Measurements from ENCODE around the gene PSME4. TPM values are rescaled to one million over a fixed set of nuclear protein-coding genes. Genes with fewer than 3 reads are reported as not detected.

PSME4 gene
- total and polyA plus RNA-seq, 2 of the 13 experiments (the other 11 are each of a cell fraction or from before 2014, with no cell fraction given) = 52.1 to 77.8 TPM

- TF ChIP-seq, protein P1, sequence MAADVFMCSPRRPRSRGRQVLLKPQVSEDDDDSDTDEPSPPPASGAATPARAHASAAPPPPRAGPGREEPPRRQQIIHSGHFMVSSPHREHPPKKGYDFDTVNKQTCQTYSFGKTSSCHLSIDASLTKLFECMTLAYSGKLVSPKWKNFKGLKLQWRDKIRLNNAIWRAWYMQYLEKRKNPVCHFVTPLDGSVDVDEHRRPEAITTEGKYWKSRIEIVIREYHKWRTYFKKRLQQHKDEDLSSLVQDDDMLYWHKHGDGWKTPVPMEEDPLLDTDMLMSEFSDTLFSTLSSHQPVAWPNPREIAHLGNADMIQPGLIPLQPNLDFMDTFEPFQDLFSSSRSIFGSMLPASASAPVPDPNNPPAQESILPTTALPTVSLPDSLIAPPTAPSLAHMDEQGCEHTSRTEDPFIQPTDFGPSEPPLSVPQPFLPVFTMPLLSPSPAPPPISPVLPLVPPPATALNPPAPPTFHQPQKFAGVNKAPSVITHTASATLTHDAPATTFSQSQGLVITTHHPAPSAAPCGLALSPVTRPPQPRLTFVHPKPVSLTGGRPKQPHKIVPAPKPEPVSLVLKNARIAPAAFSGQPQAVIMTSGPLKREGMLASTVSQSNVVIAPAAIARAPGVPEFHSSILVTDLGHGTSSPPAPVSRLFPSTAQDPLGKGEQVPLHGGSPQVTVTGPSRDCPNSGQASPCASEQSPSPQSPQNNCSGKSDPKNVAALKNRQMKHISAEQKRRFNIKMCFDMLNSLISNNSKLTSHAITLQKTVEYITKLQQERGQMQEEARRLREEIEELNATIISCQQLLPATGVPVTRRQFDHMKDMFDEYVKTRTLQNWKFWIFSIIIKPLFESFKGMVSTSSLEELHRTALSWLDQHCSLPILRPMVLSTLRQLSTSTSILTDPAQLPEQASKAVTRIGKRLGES (CRISPR knock-in tag; IDR thresholded peaks at IDR 0.05; ENCODE audit: borderline replicate concordance) = 0 out of 2 replicates have a peak, but pooled peaks have one; percentile 31
- TF ChIP-seq ZFP1 (CRISPR knock-in tag; IDR thresholded peaks at IDR 0.05) (no peak), ZNF646 (CRISPR knock-in tag; IDR thresholded peaks at IDR 0.05) (no peak), GTF2F1 (IDR thresholded peaks at IDR 0.05; ENCODE audit: low read length) (no peak), ZNF615 (CRISPR knock-in tag; IDR thresholded peaks at IDR 0.05; ENCODE audit: borderline replicate concordance) (no peak), ZEB1 (IDR thresholded peaks at IDR 0.05; ENCODE audit: insufficient replicate concordance, low read depth) (peak; percentile 4), ZNF605 (CRISPR knock-in tag; IDR thresholded peaks at IDR 0.05) (peak; percentile 16; the same call in 1 of the 2 replicates), TP53 (CRISPR knock-in tag; conservative IDR thresholded peaks at IDR 0.05) (no peak), ZNF709 (CRISPR knock-in tag; IDR thresholded peaks at IDR 0.05) (no peak), CREB1 (IDR thresholded peaks at IDR 0.05) (no peak), CREB1 (CRISPR knock-in tag; IDR thresholded peaks at IDR 0.05) (no peak), MIER3 (CRISPR knock-in tag; IDR thresholded peaks at IDR 0.05; ENCODE audit: borderline replicate concordance) (no peak), ZNF781 (CRISPR knock-in tag; IDR thresholded peaks at IDR 0.05; ENCODE audit: borderline replicate concordance, not compliant biosample characterization) (no peak), ZNF256 (CRISPR knock-in tag; conservative IDR thresholded peaks at IDR 0.05) (0 out of 2 replicates have a peak, but pooled peaks have one; percentile 32), MEIS2 (CRISPR knock-in tag; IDR thresholded peaks at IDR 0.05) (peak; percentile 20; the same call in 1 of the 2 replicates), ZNF253 (CRISPR knock-in tag; IDR thresholded peaks at IDR 0.05; ENCODE audit: borderline replicate concordance) (no peak)
- TF ChIP-seq, protein P2, sequence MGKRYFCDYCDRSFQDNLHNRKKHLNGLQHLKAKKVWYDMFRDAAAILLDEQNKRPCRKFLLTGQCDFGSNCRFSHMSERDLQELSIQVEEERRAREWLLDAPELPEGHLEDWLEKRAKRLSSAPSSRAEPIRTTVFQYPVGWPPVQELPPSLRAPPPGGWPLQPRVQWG (CRISPR knock-in tag; IDR thresholded peaks at IDR 0.05; ENCODE audit: borderline replicate concordance, low read depth) = no peak
- TF ChIP-seq, protein P3, sequence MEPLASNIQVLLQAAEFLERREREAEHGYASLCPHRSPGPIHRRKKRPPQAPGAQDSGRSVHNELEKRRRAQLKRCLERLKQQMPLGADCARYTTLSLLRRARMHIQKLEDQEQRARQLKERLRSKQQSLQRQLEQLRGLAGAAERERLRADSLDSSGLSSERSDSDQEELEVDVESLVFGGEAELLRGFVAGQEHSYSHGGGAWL (CRISPR knock-in tag; IDR thresholded peaks at IDR 0.05) = 0 out of 2 replicates have a peak, but pooled peaks have one; percentile 33
These were observed 647 bp downstream of the PSME4 start (continued) for GRCh38 chr2:53969968-53970723.

Measured in HepG2 (cell line).